22Rv1 (cell line): ENCODE results near the gene TMEM271.

Experiments
- H3K27ac ChIP-seq: fragments of 450-650 bp; 2 replicates; pipeline ENCODE4 v1.5.1; 2017
- CTCF ChIP-seq: fragments of 450-650 bp; IDR thresholded peaks from 2 replicates; pipeline ENCODE4 v1.5.1; 2017; ENCODE audit warnings: mild to moderate bottlenecking
- ZFX ChIP-seq: fragments of 450-650 bp; IDR thresholded peaks from 2 replicates; pipeline ENCODE4 v1.6.1; 2017; ENCODE audit warnings: antibody characterized with exemption, borderline replicate concordance

TMEM271 gene

GRCh38 chr4:533318-534100 is 42.6 kb downstream of the TMEM271 start:
- no peak overlapping the region for H3K27ac ChIP-seq

DNA sequence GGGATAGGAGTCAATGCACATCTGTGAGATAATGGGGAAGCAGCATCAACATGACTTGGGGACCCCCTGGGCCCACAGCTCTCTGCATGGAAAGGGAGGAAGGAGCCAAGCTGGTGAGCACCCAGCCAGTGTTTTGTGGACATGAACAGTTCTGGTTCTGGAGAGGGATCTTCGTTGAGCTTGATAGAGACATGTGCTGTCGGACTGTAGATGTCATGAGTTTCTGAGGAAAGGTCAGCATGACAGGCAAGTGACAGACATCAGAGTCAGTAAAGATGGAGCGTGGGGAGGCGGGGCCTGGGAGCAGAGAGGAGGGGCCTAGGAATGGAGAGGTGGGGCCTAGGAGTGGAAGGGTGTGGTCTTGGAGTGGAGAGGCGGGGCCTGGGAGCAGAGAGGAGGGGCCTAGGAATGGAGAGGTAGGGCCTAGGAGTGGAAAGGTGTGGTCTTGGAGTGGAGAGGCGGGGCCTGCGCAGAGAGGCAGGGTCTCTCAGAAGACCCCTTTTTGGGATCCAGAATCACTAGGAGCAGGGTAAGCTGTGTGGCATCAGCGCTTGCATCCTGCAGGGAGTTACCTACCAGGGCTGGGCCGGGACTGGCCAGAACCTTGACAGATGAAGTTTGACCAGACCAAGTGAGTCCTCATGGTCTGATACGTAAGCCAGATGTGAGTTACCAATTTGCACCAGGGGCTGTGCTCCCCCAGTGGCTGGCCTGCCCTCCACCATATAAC is 43.3 kb downstream of the TMEM271 start:
- no peak overlapping the region for H3K27ac ChIP-seq
- TF ChIP-seq CTCF (no peak), ZFX (no peak)

More at GRCh38 chr4:533318-534100, 42.6 kb downstream of the TMEM271 start:
- TF ChIP-seq CTCF (no peak), ZFX (no peak)

- TF ChIP-seq ZFX: no peak
- H3K27ac ChIP-seq: no peak overlapping the region
Measured at GRCh38 chr4:531721-532565, 44.2 kb downstream of the TMEM271 start.

GRCh38 chr4:531076-531475 is 45.0 kb downstream of the TMEM271 start:
- TF ChIP-seq CTCF: no peak
- no peak for TF ChIP-seq ZFX
- H3K27ac ChIP-seq: no peak overlapping the region

DNA sequence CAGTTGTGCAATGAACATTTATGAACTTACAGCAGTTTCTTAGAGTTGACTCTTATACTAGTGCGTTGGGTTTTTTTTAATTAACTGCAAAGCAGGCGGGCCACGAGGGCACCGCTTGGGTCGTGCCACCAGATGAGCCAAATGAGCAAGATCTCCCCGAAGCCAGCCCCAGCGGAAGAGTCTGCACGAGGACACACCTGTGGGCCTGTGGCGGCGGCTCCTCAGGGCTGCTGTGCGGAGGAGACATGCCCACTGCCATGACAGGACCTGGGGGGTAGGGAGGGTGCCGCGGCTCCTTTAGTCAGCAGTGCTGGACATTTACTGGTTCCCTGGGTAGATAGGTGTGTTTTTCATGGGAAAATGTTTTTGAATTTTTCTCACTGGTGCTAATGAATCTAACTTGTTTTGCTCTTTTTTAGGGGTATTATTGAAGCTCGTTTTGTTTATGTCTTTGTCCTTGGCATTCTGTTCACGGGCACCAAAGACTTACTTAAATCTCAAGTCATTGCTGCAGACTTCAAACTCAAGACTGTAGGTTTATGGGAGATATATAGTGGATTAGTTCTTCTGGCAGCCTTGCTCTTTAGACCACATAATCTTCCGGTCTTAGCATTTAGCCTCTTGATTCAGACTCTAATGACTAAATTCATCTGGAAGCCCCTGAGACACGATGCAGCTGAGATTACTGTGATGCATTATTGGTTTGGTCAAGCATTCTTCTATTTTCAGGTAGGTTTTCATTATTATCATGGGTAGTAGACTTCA is 45.9 kb downstream of the TMEM271 start:
- H3K27ac ChIP-seq: no peak overlapping the region
- TF ChIP-seq ZFX (no peak), CTCF (no peak)

- no peak for TF ChIP-seq CTCF
- no peak overlapping the region for H3K27ac ChIP-seq
Measured at GRCh38 chr4:529563-529962, 46.5 kb downstream of the TMEM271 start.

DNA sequence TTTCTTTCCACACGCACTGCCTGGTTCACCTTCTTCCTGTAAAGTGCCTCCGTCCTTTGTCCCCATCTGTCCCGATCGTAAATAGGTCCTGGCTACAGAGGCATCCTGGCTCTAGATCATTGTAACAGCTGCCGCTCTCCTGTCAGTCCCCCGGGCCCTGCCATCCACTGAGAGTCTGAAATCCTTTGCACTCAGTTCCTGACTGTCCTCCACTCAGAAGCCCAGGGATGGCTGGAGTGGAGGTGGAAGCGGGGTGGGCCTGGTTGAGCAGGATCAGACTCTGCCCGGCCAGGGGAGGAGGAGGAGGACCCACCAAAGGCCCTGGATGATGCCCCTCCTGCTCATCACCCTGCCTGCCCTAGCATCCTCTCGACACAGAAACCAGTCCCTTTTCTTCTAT is 47.3 kb downstream of the TMEM271 start:
- TF ChIP-seq CTCF (no peak), ZFX (no peak)
- H3K27ac ChIP-seq: no peak overlapping the region
